CD4-positive, alpha-beta T cell (primary cell): Measurements from ENCODE around the gene CORO1C. TPM values are rescaled to one million over a fixed set of nuclear protein-coding genes. Genes with fewer than 3 reads are reported as not detected.

Source experiments
- ATAC-seq: fragments of 200-7000 bp; cut with Tn5 transposase; one replicate; pipeline ENCODE4 v1.10.0; 2022; ENCODE audit warnings: mild to moderate bottlenecking; ENCODE audit not compliant: poor library complexity
- CTCF ChIA-PET: fragments of 350-600 bp; sonication (Branson Sonifier 250); formaldehyde crosslinking; loops from one replicate; lab custom pipeline; 2021; ENCODE audit warnings: antibody characterized with exemption, inconsistent platforms; lab: Charles Lee
- POLR2A ChIA-PET: fragments of 350-600 bp; sonication (Branson Sonifier 250); formaldehyde crosslinking; loops from one replicate; lab custom pipeline; 2021; ENCODE audit warnings: antibody characterized with exemption, inconsistent platforms; lab: Charles Lee
- DNase-seq, 14 experiments: peaks; one replicate each; pipeline ENCODE4 v3.0.0-alpha.2; 2013 to 2020; ENCODE audit warnings: mixed read lengths in 2 of 14
- H3K27ac ChIP-seq, 2 donors: one replicate each; pipeline versions ENCODE4 v1.5.1 to v1.7.0; 2013; ENCODE audit warnings: low read length in 2 of 2, low read depth in 1 of 2, mild to moderate bottlenecking in 1 of 2
- H3K27me3 ChIP-seq, 2 experiments: 1 replicate in 1 of 2; 2 replicates in 1 of 2; pipeline versions ENCODE4 v1.6.1 to v1.7.0; 2013; ENCODE audit warnings: low read length in 2 of 2, control low read depth in 1 of 2, mild to moderate bottlenecking in 1 of 2, moderate library complexity in 1 of 2; ENCODE audit not compliant: insufficient read depth in 2 of 2, control insufficient read depth in 1 of 2
- H3K36me3 ChIP-seq: one replicate; pipeline ENCODE4 v1.6.1; 2013; ENCODE audit warnings: low read length, control low read depth; ENCODE audit not compliant: insufficient read depth
- H3K4me1 ChIP-seq: one replicate; pipeline ENCODE4 v1.6.1; 2013; ENCODE audit warnings: low read length, control low read depth; ENCODE audit not compliant: insufficient read depth
- H3K4me3 ChIP-seq: one replicate; pipeline ENCODE4 v1.5.1; 2013; ENCODE audit warnings: mild to moderate bottlenecking, low read length, moderate library complexity
- H3K9me3 ChIP-seq, 2 experiments: 1 replicate in 1 of 2; 2 replicates in 1 of 2; pipeline versions ENCODE4 v1.6.1 to v1.7.0; 2013; ENCODE audit warnings: low read length in 2 of 2, mild to moderate bottlenecking in 2 of 2, control low read depth in 1 of 2, moderate library complexity in 1 of 2; ENCODE audit not compliant: control insufficient read depth in 1 of 2, insufficient read depth in 1 of 2
- H3K27ac Mint-ChIP-seq: one replicate; pipeline ENCODE4 v1.8.0; 2020; ENCODE audit warnings: mixed read lengths
- H3K27me3 Mint-ChIP-seq: one replicate; pipeline ENCODE4 v1.8.0; 2021; ENCODE audit warnings: mixed read lengths
- H3K36me3 Mint-ChIP-seq: one replicate; pipeline ENCODE4 v1.8.0; 2021; ENCODE audit warnings: low read depth, mixed read lengths
- H3K4me1 Mint-ChIP-seq: one replicate; pipeline ENCODE4 v1.8.0; 2021; ENCODE audit warnings: low read depth, mixed read lengths
- H3K4me3 Mint-ChIP-seq: one replicate; pipeline ENCODE4 v1.8.0; 2020; ENCODE audit warnings: mild to moderate bottlenecking, mixed read lengths
- H3K9me3 Mint-ChIP-seq: one replicate; pipeline ENCODE4 v1.8.0; 2020; ENCODE audit warnings: mixed read lengths
- intact Hi-C, 2 experiments: fragments of 100-400 bp; cut with DNase I in 1 of 2; cut with micrococcal nuclease in 1 of 2; formaldehyde crosslinking; loops; one replicate each; pipeline versions ENCODE4 v1.15.1 to v1.9.0; 2023 to 2025; cut with DNase I, micrococcal nuclease
- total RNA-seq, 174 experiments: library from RNA in 2 of 174; stranded (reverse) in 2 of 174; gene quantifications; one replicate each; pipeline ENCODE4 v1.2.3 and lab custom pipeline; 2021 to 2026
- TF ChIP-seq, protein P1 (sequence below): fragments of 200-600 bp; IDR thresholded peaks from one replicate; pipeline ENCODE4 v1.8.0; 2022; ENCODE audit warnings: antibody characterized with exemption, mild to moderate bottlenecking

The CORO1C gene
- total RNA-seq, 2 experiments from 2014 or later, result 6.7 to 7.4 TPM

DNA sequence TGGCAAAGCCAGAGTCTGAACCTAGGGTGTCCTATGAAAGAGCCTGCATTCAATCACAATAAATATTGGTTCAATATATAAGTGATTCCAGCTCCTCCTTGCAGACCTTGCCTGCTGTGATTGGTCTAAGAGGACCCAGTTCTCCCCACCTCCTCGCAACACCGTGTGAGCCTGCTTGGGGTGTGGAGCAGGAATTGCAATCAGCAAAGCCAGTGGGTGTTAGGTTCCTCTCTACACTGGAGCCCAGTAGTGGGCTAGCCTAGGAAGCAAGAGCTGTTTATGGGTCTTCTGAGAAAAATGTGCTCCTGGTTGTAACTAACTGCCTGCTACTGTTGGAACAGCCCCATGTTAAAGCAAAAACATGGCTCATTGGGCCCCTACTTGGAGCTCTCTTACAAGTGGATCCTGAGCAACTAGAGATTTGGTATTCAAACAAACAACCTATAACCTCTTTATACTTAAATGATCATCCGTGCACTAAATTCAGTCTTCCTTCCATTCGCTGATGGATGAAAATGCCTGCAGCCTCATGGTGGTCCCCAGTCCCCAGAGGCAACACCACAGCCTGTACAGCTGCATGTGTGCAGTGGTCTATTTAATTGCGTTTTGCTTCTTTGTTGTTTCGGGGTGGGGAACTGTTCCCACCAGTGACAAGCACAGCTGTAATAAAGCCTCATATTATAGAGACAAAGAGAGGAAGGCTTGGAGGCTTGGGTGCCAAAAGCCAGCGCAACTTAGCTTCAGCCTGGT lies 93.9 kb downstream of the CORO1C start:
- Mint-ChIP-seq H3K4me3 (peak overlapping the region; percentile 26), H3K4me1 (peaks cover 40% of the 10 kb centered on the region), H3K27me3 (no peaks in the 10 kb centered on the region), H3K9me3 (no peaks in the 10 kb centered on the region), H3K27ac (peak overlapping the region; percentile 71), H3K36me3 (peaks cover 13% of the 10 kb centered on the region)
- H3K9me3 ChIP-seq, result no peaks in the 10 kb centered on the region
- ChIA-PET CTCF (interaction anchor here (0.8 kb wide), 1 partner anchor 20 kb away, joined by 3 read pairs; no protein-coding TSS in a partner anchor), POLR2A (no interaction called here)
- DNase-seq, result no peak
- intact Hi-C loops, result loop anchor here in 1 of 2 experiments (10.0 kb wide), 1 partner anchor 417 kb away; the partner anchor contains the start of gene USP30
- H3K27ac ChIP-seq, result no peak overlapping the region
- no peak overlapping the region for H3K4me3 ChIP-seq
- H3K36me3 ChIP-seq, result no peaks in the 10 kb centered on the region
- no peak for ATAC-seq
- H3K4me1 ChIP-seq, result peaks cover 47% of the 10 kb centered on the region
- no peaks in the 10 kb centered on the region for H3K27me3 ChIP-seq
- TF ChIP-seq, protein P1, sequence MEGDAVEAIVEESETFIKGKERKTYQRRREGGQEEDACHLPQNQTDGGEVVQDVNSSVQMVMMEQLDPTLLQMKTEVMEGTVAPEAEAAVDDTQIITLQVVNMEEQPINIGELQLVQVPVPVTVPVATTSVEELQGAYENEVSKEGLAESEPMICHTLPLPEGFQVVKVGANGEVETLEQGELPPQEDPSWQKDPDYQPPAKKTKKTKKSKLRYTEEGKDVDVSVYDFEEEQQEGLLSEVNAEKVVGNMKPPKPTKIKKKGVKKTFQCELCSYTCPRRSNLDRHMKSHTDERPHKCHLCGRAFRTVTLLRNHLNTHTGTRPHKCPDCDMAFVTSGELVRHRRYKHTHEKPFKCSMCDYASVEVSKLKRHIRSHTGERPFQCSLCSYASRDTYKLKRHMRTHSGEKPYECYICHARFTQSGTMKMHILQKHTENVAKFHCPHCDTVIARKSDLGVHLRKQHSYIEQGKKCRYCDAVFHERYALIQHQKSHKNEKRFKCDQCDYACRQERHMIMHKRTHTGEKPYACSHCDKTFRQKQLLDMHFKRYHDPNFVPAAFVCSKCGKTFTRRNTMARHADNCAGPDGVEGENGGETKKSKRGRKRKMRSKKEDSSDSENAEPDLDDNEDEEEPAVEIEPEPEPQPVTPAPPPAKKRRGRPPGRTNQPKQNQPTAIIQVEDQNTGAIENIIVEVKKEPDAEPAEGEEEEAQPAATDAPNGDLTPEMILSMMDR, result no peak

DNA sequence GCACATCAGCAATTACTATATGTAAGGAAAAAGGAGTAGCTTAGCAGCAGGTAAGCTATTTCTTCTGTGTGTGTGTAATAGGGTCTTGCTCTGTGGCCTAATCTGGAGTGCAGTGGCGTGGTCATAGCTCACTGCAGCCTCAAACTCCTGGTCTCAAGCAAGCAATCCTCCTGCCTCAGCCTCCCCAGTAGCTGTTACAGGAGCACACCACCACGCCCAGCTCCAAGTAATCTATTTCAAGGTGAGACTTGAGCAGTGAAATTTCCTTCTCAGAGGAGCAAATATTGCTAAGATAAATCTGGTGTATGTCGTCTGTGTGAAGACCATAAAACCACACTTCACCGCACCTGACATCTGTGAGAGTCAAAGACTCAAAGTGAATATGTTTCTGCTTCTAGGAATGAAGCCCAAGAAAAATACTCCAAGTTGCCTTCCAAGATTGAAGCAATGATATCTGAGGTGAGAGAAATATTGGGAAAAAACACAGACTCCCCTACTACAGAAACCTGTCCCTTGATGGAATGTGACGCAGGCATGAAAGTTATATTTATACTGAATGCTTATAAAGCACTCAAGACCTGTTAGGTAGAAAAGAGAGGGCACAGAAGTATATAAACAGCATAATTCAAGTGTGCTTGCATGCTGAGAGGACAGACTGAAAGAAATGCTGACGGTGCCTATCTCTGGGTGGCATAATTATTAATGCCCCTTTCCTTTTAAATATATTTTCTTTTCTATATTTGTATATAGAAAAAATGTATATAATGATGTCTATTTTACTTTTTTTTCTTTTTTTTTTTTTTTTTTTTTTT lies 95.1 kb downstream of the CORO1C start:
- CTCF ChIA-PET, result interaction anchor here (1.2 to 10.2 kb wide), 8 partner anchors 10 to 68 kb away, joined by 4 to 128 read pairs (median 5); no protein-coding TSS in a partner anchor
- Mint-ChIP-seq H3K4me3 (peak overlapping the region; percentile 98), H3K36me3 (peaks cover 23% of the 10 kb centered on the region), H3K27me3 (no peaks in the 10 kb centered on the region), H3K4me1 (peaks cover 49% of the 10 kb centered on the region), H3K27ac (peak overlapping the region; percentile 100), H3K9me3 (no peaks in the 10 kb centered on the region)
- Histone ChIP-seq H3K9me3 (no peaks in the 10 kb centered on the region), H3K27ac (peak overlapping the region; percentile 86 to 95), H3K4me3 (peak overlapping the region; percentile 87), H3K4me1 (peaks cover 50% of the 10 kb centered on the region), H3K27me3 (no peaks in the 10 kb centered on the region), H3K36me3 (no peaks in the 10 kb centered on the region)
- ATAC-seq (no peak), DNase-seq (peak in 3 of 14 experiments; percentile 12 to 37 (median 24))
- POLR2A ChIA-PET, result interaction anchor here (0.5 to 8.5 kb wide), 12 partner anchors 9 to 221 kb away, joined by 3 to 186 read pairs (median 9); partner anchors contain the start of genes ISCU, SART3 and SSH1
- intact Hi-C loops, result loop anchor here in 1 of 2 experiments (10.0 kb wide), 1 partner anchor 419 kb away; the partner anchor contains the start of gene USP30
- TF ChIP-seq, protein P1, result no peak
